K562 (cell line): ENCODE measurements around the gene GSTM1. TPM values are rescaled to one million over a fixed set of nuclear protein-coding genes. Genes with fewer than 3 reads are reported as not detected.

Experiments used
- CREB3 ChIP-seq: fragments of 450-650 bp; conservative IDR thresholded peaks from 2 replicates; pipeline ENCODE4 v1.6.1; 2016; ENCODE audit warnings: missing genetic modification characterization, low read depth, mild to moderate bottlenecking, missing compliant biosample characterization, moderate library complexity
- E2F6 ChIP-seq, 2 experiments: IDR thresholded peaks; 2 replicates each; pipeline ENCODE4 v1.6.1; 2011; ENCODE audit warnings: borderline replicate concordance in 1 of 2, control low read depth in 1 of 2, low read depth in 1 of 2, low read length in 1 of 2, mild to moderate bottlenecking in 1 of 2, mixed read lengths in 1 of 2, moderate library complexity in 1 of 2; ENCODE audit not compliant: insufficient read depth in 1 of 2, insufficient read length in 1 of 2, poor library complexity in 1 of 2, severe bottlenecking in 1 of 2; ENCODE audit errors: extremely low read depth in 1 of 2
- HMG20A ChIP-seq: fragments of 450-650 bp; formaldehyde crosslinking; conservative IDR thresholded peaks from 2 replicates; pipeline ENCODE4 v1.4.0; 2020; ENCODE audit warnings: mild to moderate bottlenecking, mixed read lengths
- KAT2B ChIP-seq: IDR thresholded peaks from one replicate; pipeline ENCODE4 v1.6.1; 2012; ENCODE audit warnings: low read depth, mild to moderate bottlenecking, control low read depth, inconsistent platforms, low read length, moderate library complexity
- MBD2 ChIP-seq: sonication (generic); IDR thresholded peaks from 2 replicates; pipeline ENCODE4 v1.6.1; 2016; ENCODE audit warnings: low read depth, borderline replicate concordance
- NFE2L1 ChIP-seq: fragments of 450-650 bp; IDR thresholded peaks from 2 replicates; pipeline ENCODE4 v1.6.1; 2016; ENCODE audit warnings: missing genetic modification characterization, low read depth, mild to moderate bottlenecking, missing compliant biosample characterization, moderate library complexity, borderline replicate concordance
- RBM14 ChIP-seq: fragments of 200-400 bp; formaldehyde crosslinking; IDR thresholded peaks from 2 replicates; pipeline ENCODE4 v1.6.1; 2018; ENCODE audit warnings: low read depth, mild to moderate bottlenecking, low read length, moderate library complexity, borderline replicate concordance; ENCODE audit not compliant: insufficient read depth
- SETDB1 ChIP-seq: IDR thresholded peaks from one replicate; pipeline ENCODE4 v1.6.1; 2012; ENCODE audit warnings: low read length, control low read depth, inconsistent platforms
- TFE3 ChIP-seq: fragments of 450-650 bp; formaldehyde crosslinking; IDR thresholded peaks from 2 replicates; pipeline ENCODE4 v1.4.0; 2020; ENCODE audit warnings: mild to moderate bottlenecking, mixed read lengths
- THAP7 ChIP-seq: fragments of 250-450 bp; sonication (Bioruptor Pico); IDR thresholded peaks from 2 replicates; pipeline ENCODE4 v1.5.0; 2021
- ZMIZ1 ChIP-seq, 2 experiments: fragments of 150-350 bp in 1 of 2; IDR thresholded peaks; 2 replicates each; pipeline ENCODE4 v1.6.1; 2012 to 2016; ENCODE audit warnings: low read depth in 2 of 2, low read length in 2 of 2, mild to moderate bottlenecking in 1 of 2, moderate library complexity in 1 of 2
- ZNF217 ChIP-seq: sonication (generic); formaldehyde crosslinking; IDR thresholded peaks from 2 replicates; pipeline ENCODE4 v1.8.0; 2022; ENCODE audit warnings: mild to moderate bottlenecking, missing genetic modification reagents
- ZNF274 ChIP-seq: IDR thresholded peaks from 2 replicates; pipeline ENCODE4 v1.6.1; 2011; ENCODE audit warnings: low read depth, mild to moderate bottlenecking, low read length, moderate library complexity, borderline replicate concordance
- ZNF431 ChIP-seq: sonication (generic); formaldehyde crosslinking; IDR thresholded peaks from 2 replicates; pipeline ENCODE4 v1.8.0; 2022; ENCODE audit warnings: mild to moderate bottlenecking, missing genetic modification reagents
- ZSCAN29 ChIP-seq: fragments of 450-650 bp; IDR thresholded peaks from 2 replicates; pipeline ENCODE4 v1.6.1; 2017
- polyA plus RNA-seq, 8 experiments: library from polyadenylated mRNA; depleted of rRNA in 4 of 8; stranded (reverse) in 5 of 8; unstranded in 3 of 8; fragments of >200 nt; fragmentation: Nextera tagmentation in 2 of 8; fragmentation: Illumina TruSeq in 1 of 8; extraction: Ambion mirVana in 2 of 8; extraction: Trizol in 1 of 8; gene quantifications; 2 replicates each; pipeline versions ENCODE4 v1.2.1 to v1.2.3, GENCODE V29; 2011 to 2014; ENCODE audit warnings: inconsistent platforms in 1 of 8, missing spikeins in 1 of 8
- total RNA-seq, 7 experiments: library from RNA; depleted of rRNA in 6 of 7; stranded (reverse); fragments of >200 nt in 6 of 7; fragmentation: Illumina TruSeq in 2 of 7; extraction: Trizol in 2 of 7; gene quantifications; 2 replicates each; pipeline versions ENCODE4 v1.2.1 to v1.2.3, GENCODE V29; 2011 to 2021; ENCODE audit warnings: low replicate concordance in 1 of 7
- TF ChIP-seq, protein P1 (sequence below): sonication (generic); formaldehyde crosslinking; IDR thresholded peaks from 2 replicates; pipeline ENCODE4 v1.9.0; 2022; ENCODE audit warnings: mild to moderate bottlenecking, missing genetic modification reagents

The GSTM1 gene
- total and polyA plus RNA-seq, 9 of the 15 experiments (the other 6 are each of a cell fraction or from before 2014, with no cell fraction given) = not detected

DNA sequence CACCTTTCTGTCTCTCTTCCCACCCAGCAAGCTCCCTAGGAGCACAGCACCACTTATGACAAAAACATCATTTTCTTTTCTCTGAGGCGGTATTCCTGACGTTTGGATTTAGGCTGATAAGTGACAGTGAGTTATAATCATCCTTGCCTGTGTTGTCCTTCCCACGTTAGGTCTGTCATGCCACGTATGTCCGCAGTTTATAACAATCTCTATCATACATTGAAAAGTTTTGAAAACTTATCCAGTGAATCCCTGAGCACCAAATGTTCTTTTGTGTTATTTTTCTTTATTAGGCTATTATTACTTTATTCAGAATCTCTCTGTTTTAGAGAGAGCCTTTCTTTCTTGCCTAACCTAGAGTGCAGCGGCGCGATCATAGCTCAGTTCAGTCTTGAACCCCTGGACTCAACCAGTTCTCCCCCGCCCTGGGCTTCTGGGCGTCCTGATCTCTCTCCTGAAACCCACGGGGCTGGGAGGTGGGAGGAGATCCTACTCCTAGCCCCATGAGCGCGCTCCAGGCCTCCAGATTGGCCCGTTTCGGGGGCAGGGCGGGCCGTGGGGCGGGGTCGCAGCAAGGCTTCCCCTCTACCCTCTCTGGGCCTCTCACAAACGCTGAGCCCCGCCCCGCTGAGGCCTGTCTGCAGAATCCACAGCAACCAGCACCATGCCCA lies 20.0 kb upstream of the GSTM1 start, which contains the start of gene GSTM2 (continued):
- TF ChIP-seq ZMIZ1 (IDR thresholded peaks at IDR 0.05; ENCODE audit: low read depth in 2 of 2, low read length in 2 of 2) (no peak), KAT2B (no peak), ZNF217 (CRISPR knock-in tag) (no peak), TFE3 (CRISPR knock-in tag) (no peak), CREB3 (no peak), E2F6 (IDR thresholded peaks at IDR 0.05; ENCODE audit: borderline replicate concordance in 1 of 2, extremely low read depth in 1 of 2, insufficient read depth in 1 of 2, insufficient read length in 1 of 2, low read depth in 1 of 2, low read length in 1 of 2, poor library complexity in 1 of 2, severe bottlenecking in 1 of 2) (no peak), ZSCAN29 (no peak), SETDB1 (no peak), HMG20A (CRISPR knock-in tag) (no peak), NFE2L1 (tag) (no peak), THAP7 (CRISPR knock-in tag) (no peak), ZNF431 (CRISPR knock-in tag) (no peak), RBM14 (no peak), MBD2 (no peak), ZNF274 (no peak)
- TF ChIP-seq, protein P1, sequence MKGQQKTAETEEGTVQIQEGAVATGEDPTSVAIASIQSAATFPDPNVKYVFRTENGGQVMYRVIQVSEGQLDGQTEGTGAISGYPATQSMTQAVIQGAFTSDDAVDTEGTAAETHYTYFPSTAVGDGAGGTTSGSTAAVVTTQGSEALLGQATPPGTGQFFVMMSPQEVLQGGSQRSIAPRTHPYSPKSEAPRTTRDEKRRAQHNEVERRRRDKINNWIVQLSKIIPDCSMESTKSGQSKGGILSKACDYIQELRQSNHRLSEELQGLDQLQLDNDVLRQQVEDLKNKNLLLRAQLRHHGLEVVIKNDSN (CRISPR knock-in tag) = 0 out of 2 replicates have a peak, but pooled peaks have one; percentile 19
